22Rv1 (cell line): ENCODE data around the gene PRKCB.
"Not testable (repeated sequence)": the region's sequence is repeated elsewhere in the genome, so short reads cannot be mapped to it uniquely, and the experiment has no call there.

Experiments used
- H3K27ac ChIP-seq: fragments of 450-650 bp; 2 replicates; pipeline ENCODE4 v1.5.1; 2017
- CTCF ChIP-seq: fragments of 450-650 bp; IDR thresholded peaks from 2 replicates; pipeline ENCODE4 v1.5.1; 2017; ENCODE audit warnings: mild to moderate bottlenecking
- ZFX ChIP-seq: fragments of 450-650 bp; IDR thresholded peaks from 2 replicates; pipeline ENCODE4 v1.6.1; 2017; ENCODE audit warnings: antibody characterized with exemption, borderline replicate concordance

PRKCB gene

GRCh38 chr16:23930791-23931190 is 95.0 kb downstream of the PRKCB start:
- TF ChIP-seq CTCF (no peak), ZFX (no peak)
- H3K27ac ChIP-seq: no peak overlapping the region

GRCh38 chr16:23931199-23931598 is 95.4 kb downstream of the PRKCB start:
- H3K27ac ChIP-seq: no peak overlapping the region
- TF ChIP-seq CTCF (no peak), ZFX (no peak)

- not testable (repeated sequence) for H3K27ac ChIP-seq
Measured at GRCh38 chr16:23933650-23934049, 97.9 kb downstream of the PRKCB start.

GRCh38 chr16:23934610-23935236 is 98.9 kb downstream of the PRKCB start:
- no peak overlapping the region for H3K27ac ChIP-seq
- no peak for TF ChIP-seq ZFX
- TF ChIP-seq CTCF: no peak

- TF ChIP-seq ZFX: no peak
- TF ChIP-seq CTCF: no peak
- no peak overlapping the region for H3K27ac ChIP-seq
Measured at GRCh38 chr16:23940111-23940510, 104.3 kb downstream of the PRKCB start.

- TF ChIP-seq CTCF (no peak), ZFX (no peak)
- H3K27ac ChIP-seq: no peak overlapping the region
Measured at GRCh38 chr16:23941025-23941424, 105.2 kb downstream of the PRKCB start.

GRCh38 chr16:23941963-23942564 is 106.3 kb downstream of the PRKCB start:
- TF ChIP-seq ZFX: no peak
- TF ChIP-seq CTCF: no peak
- no peak overlapping the region for H3K27ac ChIP-seq

GRCh38 chr16:23943604-23944003 is 107.8 kb downstream of the PRKCB start:
- TF ChIP-seq ZFX (no peak), CTCF (no peak)

More at GRCh38 chr16:23943604-23944003, 107.8 kb downstream of the PRKCB start:
- no peak overlapping the region for H3K27ac ChIP-seq
